ENCODE measurements around the gene MBD3L5. TPM values are rescaled to one million over a fixed set of nuclear protein-coding genes. Genes with fewer than 3 reads are reported as not detected.

MBD3L5 gene
- polyA plus RNA-seq, 3 donors, result not detected

DNA sequence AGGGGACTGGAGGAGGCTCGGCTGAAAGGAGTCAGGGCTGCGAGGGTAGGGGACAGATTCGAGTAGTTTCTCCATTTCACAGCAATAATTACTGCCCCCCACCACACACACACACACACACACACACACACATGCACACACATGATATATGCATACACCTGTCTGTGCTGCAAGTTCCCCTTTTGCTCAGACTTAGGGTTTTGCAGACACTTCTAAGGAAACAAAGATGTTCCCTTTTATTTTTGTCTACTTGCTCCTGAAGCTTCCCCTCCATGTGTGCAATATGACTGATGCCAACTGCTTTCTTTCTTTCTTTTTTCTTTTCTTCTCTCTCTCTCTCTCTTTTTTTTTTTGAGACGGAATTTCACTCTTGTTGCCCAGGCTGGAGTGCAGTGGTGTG, 22.5 kb upstream of the MBD3L5 start:
- DNase-seq, result peak in 1 of 3 donors; percentile 16

DNA sequence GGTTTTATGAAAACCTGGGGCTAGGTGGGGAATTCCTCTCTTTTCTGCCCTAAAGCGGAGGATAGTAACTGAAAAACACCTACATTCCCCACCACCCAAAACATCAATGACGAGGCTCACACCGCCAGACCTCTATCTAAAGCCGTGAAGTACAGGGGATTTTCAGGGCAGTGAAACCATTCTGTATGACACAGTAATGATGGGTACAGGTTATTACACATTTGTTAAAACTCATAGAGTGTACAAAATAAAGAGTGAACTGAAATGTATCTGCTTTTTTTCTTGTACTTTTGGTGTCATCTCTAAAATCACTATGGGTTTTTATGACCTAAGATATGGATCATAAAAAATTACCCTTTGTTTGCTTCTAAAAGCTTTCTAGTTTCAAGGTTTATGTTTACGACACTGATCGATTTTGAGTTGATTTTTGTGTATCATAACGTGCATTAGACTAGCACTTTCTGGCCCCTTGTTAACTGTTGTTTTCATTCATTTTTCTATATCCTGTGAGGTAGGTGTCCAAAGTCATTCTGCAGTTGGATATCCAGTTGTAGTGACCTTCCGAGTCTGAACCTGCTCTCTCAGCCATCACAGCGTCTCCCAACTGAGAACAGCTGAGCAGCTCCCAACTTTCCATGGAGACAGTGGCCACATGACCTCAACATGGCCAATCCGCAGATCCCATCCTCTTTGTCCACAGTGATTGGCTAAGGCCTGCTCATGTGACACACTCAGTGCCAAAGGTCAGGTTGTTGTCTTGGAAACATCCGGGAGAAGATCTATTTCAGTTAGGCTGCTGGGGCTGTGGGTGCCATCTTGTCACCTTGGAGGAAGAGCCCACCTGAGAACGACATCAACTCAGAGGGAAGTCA, 19.4 kb upstream of the MBD3L5 start:
- H3K27me3 ChIP-seq (ENCODE audit: control insufficient read depth in 2 of 2, insufficient read depth in 2 of 2, low read length in 2 of 2), result no peaks in the 10 kb centered on the region
- H3K9ac ChIP-seq (ENCODE audit: insufficient read depth, low read length, poor library complexity, severe bottlenecking), result no peak overlapping the region
- no peaks in the 10 kb centered on the region for H3K79me2 ChIP-seq (ENCODE audit: insufficient read depth, low read length)
- no peak overlapping the region for H3K4me2 ChIP-seq (replicated peaks; ENCODE audit: extremely low read depth, low read length, poor library complexity, severe bottlenecking)
- H3K9me3 Mint-ChIP-seq, result peaks cover 0 to 9% (median 3%) of the 10 kb centered on the region in 7 donors
- H3K36me3 Mint-ChIP-seq, result no peaks in the 10 kb centered on the region
- no peaks in the 10 kb centered on the region for H3K36me3 ChIP-seq (replicated peaks in 1 of 2; ENCODE audit: control insufficient read depth in 1 of 2, insufficient read depth in 2 of 2, low read length in 2 of 2)
- no peaks in the 10 kb centered on the region for H3K9me3 ChIP-seq (replicated peaks in 1 of 2; ENCODE audit: control insufficient read depth in 1 of 2, insufficient read depth in 1 of 2, low read length in 2 of 2)
- H3K27ac Mint-ChIP-seq, result no peak overlapping the region
- WGBS (ENCODE audit: insufficient coverage), result 98% methylated on average over 4 of the region's 12 CpGs
- no peak overlapping the region for H3K4me3 ChIP-seq (replicated peaks in 1 of 3; ENCODE audit: low read depth in 2 of 3, low read length in 3 of 3)
- no peak overlapping the region for H3K27ac ChIP-seq (ENCODE audit: low read depth in 1 of 2, low read length in 2 of 2)
- H2AFZ ChIP-seq (ENCODE audit: insufficient read depth, low read depth, low read length, poor library complexity, severe bottlenecking), result no peak overlapping the region
- peaks cover 0 to 12% (median 4%) of the 10 kb centered on the region in 3 donors for H3K27me3 Mint-ChIP-seq (ENCODE audit: low read depth in 3 of 3)
- TF ChIP-seq, protein P1, sequence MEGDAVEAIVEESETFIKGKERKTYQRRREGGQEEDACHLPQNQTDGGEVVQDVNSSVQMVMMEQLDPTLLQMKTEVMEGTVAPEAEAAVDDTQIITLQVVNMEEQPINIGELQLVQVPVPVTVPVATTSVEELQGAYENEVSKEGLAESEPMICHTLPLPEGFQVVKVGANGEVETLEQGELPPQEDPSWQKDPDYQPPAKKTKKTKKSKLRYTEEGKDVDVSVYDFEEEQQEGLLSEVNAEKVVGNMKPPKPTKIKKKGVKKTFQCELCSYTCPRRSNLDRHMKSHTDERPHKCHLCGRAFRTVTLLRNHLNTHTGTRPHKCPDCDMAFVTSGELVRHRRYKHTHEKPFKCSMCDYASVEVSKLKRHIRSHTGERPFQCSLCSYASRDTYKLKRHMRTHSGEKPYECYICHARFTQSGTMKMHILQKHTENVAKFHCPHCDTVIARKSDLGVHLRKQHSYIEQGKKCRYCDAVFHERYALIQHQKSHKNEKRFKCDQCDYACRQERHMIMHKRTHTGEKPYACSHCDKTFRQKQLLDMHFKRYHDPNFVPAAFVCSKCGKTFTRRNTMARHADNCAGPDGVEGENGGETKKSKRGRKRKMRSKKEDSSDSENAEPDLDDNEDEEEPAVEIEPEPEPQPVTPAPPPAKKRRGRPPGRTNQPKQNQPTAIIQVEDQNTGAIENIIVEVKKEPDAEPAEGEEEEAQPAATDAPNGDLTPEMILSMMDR (IDR thresholded peaks at IDR 0.05), result no peak
- peaks cover 4 to 11% of the 10 kb centered on the region in 2 donors for H3K4me1 ChIP-seq (ENCODE audit: control insufficient read depth in 1 of 2, insufficient read depth in 2 of 2, low read length in 2 of 2)
- no peak for DNase-seq
- H3K4me1 Mint-ChIP-seq, result peaks cover 29% of the 10 kb centered on the region
- no peak overlapping the region for H3K4me3 Mint-ChIP-seq
- intact Hi-C loops (cut with micrococcal nuclease), result no loop called here
- H4K20me1 ChIP-seq (ENCODE audit: insufficient read depth, low read length), result no peaks in the 10 kb centered on the region

More for the DNA sequence above, 22.5 kb upstream of the MBD3L5 start:
- Mint-ChIP-seq H3K27me3 (ENCODE audit: low read depth in 3 of 3) (peaks cover 0 to 6% (median 5%) of the 10 kb centered on the region in 3 donors), H3K27ac (peak overlapping the region in 1 of 7 donors; percentile 63), H3K4me1 (peaks cover 16% of the 10 kb centered on the region), H3K9me3 (peaks cover 0 to 12% (median 3%) of the 10 kb centered on the region in 7 donors), H3K36me3 (no peaks in the 10 kb centered on the region), H3K4me3 (no peak overlapping the region)
- no peaks in the 10 kb centered on the region for H3K27me3 ChIP-seq (ENCODE audit: control insufficient read depth in 2 of 2, insufficient read depth in 2 of 2, low read length in 2 of 2)
- no peaks in the 10 kb centered on the region for H3K36me3 ChIP-seq (replicated peaks in 1 of 2; ENCODE audit: control insufficient read depth in 1 of 2, insufficient read depth in 2 of 2, low read length in 2 of 2)
- intact Hi-C loops (cut with micrococcal nuclease), result no loop called here
- WGBS (ENCODE audit: insufficient coverage), result 20% methylated on average over 1 of the region's 4 CpGs
- TF ChIP-seq, protein P1 (IDR thresholded peaks at IDR 0.05), result no peak
- no peak overlapping the region for H3K9ac ChIP-seq (ENCODE audit: insufficient read depth, low read length, poor library complexity, severe bottlenecking)
- no peaks in the 10 kb centered on the region for H3K9me3 ChIP-seq (replicated peaks in 1 of 2; ENCODE audit: control insufficient read depth in 1 of 2, insufficient read depth in 1 of 2, low read length in 2 of 2)
- H3K4me2 ChIP-seq (replicated peaks; ENCODE audit: extremely low read depth, low read length, poor library complexity, severe bottlenecking), result no peak overlapping the region
- no peaks in the 10 kb centered on the region for H4K20me1 ChIP-seq (ENCODE audit: insufficient read depth, low read length)
- H3K27ac ChIP-seq (ENCODE audit: low read depth in 1 of 2, low read length in 2 of 2), result no peak overlapping the region
- peaks cover 4 to 11% of the 10 kb centered on the region in 2 donors for H3K4me1 ChIP-seq (ENCODE audit: control insufficient read depth in 1 of 2, insufficient read depth in 2 of 2, low read length in 2 of 2)
- no peaks in the 10 kb centered on the region for H3K79me2 ChIP-seq (ENCODE audit: insufficient read depth, low read length)
- no peak overlapping the region for H2AFZ ChIP-seq (ENCODE audit: insufficient read depth, low read depth, low read length, poor library complexity, severe bottlenecking)
- no peak overlapping the region for H3K4me3 ChIP-seq (replicated peaks in 1 of 3; ENCODE audit: low read depth in 2 of 3, low read length in 3 of 3)

All from CD14-positive monocyte (primary cell).